Measurements from ENCODE around the gene FOSB.

FOSB gene

GRCh38 chr19:45471111-45471930 is 3.5 kb downstream of the FOSB start:
- Histone ChIP-seq H3K36me3 (no peaks in the 10 kb centered on the region), H4K20me1 (peaks cover 0 to 36% (median 11%) of the 10 kb centered on the region in 11 experiments; a peak in 15 of 22 replicates), H3K9me3 (replicated peaks in 1 of 11) (no peaks in the 10 kb centered on the region), H3K4me1 (peaks cover 27 to 63% (median 57%) of the 10 kb centered on the region in 10 experiments), H3K27me3 (peaks cover 52 to 68% (median 60%) of the 10 kb centered on the region in 11 experiments), H3K27ac (0 out of 22 replicates have a peak overlapping the region, but pooled peaks of 1 of the 11 experiments have one; percentile 81), H3K9ac (peak overlapping the region in 1 of 11 experiments; percentile 94; a peak in 1 of 22 replicates), H3K4me2 (peak overlapping the region; percentile 98 to 100 (median 100); a peak in 19 of 22 replicates), H3K4me3 (no peak overlapping the region)
- no peak for TF ChIP-seq Cebpa-rat (IDR thresholded peaks at IDR 0.05)

DNA sequence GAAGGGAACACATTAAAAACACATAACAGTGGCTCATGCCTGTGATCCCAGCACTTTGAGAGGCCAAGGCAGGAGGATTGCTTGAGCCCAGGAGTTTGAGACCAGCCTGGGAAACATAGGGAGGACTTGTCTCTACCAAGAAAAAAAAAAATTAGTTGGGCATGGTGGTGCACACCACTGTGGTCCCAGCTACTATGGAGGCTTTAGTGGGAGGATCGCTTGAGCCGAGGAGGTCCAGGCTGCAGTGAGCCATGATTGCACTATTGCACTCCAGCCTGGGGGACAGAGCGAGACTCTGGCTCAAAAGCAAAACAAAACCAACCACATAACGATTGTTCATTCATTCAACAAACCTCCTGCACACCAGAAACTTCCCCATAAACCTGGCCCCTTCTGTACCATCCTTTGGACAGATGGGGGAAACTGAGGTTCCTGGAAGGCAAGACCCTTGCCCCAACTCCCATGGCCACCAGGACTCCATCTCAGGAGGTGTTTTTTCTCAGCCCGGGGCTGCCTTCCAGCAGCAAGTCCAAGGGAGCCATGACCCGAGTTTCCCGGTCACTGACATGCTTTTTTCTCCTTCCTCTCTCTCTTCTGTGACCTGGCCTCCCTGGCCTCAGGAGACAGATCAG is 4.3 kb downstream of the FOSB start:
- Histone ChIP-seq H3K27me3 (peaks cover 52 to 70% (median 62%) of the 10 kb centered on the region in 11 experiments), H3K9ac (no peak overlapping the region; a peak in 1 of 22 replicates), H3K36me3 (no peaks in the 10 kb centered on the region), H3K4me3 (peak overlapping the region in 1 of 10 experiments; percentile 46; a peak in 1 of 20 replicates), H3K27ac (no peak overlapping the region), H3K9me3 (replicated peaks in 1 of 11) (no peaks in the 10 kb centered on the region), H4K20me1 (peaks cover 0 to 36% (median 11%) of the 10 kb centered on the region in 11 experiments; a peak in 15 of 22 replicates), H3K4me1 (peaks cover 27 to 66% (median 58%) of the 10 kb centered on the region in 10 experiments), H3K4me2 (peak overlapping the region; percentile 2 to 100 (median 44); a peak in 18 of 22 replicates)
- no peak for TF ChIP-seq Cebpa-rat (IDR thresholded peaks at IDR 0.05)

GRCh38 chr19:45472563-45473366 is 5.0 kb downstream of the FOSB start:
- Histone ChIP-seq H3K27ac (no peak overlapping the region), H3K9me3 (replicated peaks in 1 of 11) (no peaks in the 10 kb centered on the region), H3K4me3 (peak overlapping the region in 1 of 10 experiments; percentile 46; a peak in 1 of 20 replicates), H3K4me2 (peak overlapping the region in 10 of 11 experiments; percentile 2 to 65 (median 37); a peak in 17 of 22 replicates), H3K4me1 (peaks cover 29 to 69% (median 61%) of the 10 kb centered on the region in 10 experiments), H4K20me1 (peaks cover 0 to 36% (median 11%) of the 10 kb centered on the region in 11 experiments; a peak in 15 of 22 replicates), H3K36me3 (no peaks in the 10 kb centered on the region), H3K9ac (peak overlapping the region in 1 of 11 experiments; percentile 4; a peak in 1 of 22 replicates), H3K27me3 (peaks cover 52 to 70% (median 62%) of the 10 kb centered on the region in 11 experiments)
- no peak for TF ChIP-seq Cebpa-rat (IDR thresholded peaks at IDR 0.05)

GRCh38 chr19:45473367-45473681 is 5.5 kb downstream of the FOSB start:
- Histone ChIP-seq H3K27me3 (peaks cover 52 to 67% (median 62%) of the 10 kb centered on the region in 11 experiments), H3K27ac (no peak overlapping the region), H3K36me3 (no peaks in the 10 kb centered on the region), H3K9me3 (replicated peaks in 1 of 11) (no peaks in the 10 kb centered on the region), H4K20me1 (peaks cover 0 to 32% (median 8%) of the 10 kb centered on the region in 11 experiments; a peak in 15 of 22 replicates), H3K4me3 (no peak overlapping the region), H3K9ac (no peak overlapping the region), H3K4me2 (no peak overlapping the region), H3K4me1 (peaks cover 30 to 70% (median 62%) of the 10 kb centered on the region in 10 experiments)
- TF ChIP-seq Cebpa-rat (IDR thresholded peaks at IDR 0.05), result no peak

- Histone ChIP-seq H3K4me3 (no peak overlapping the region), H3K27ac (no peak overlapping the region), H3K4me2 (no peak overlapping the region), H3K27me3 (peaks cover 52 to 63% (median 62%) of the 10 kb centered on the region in 11 experiments), H3K4me1 (peaks cover 30 to 67% (median 59%) of the 10 kb centered on the region in 10 experiments), H3K9me3 (replicated peaks in 1 of 11) (no peaks in the 10 kb centered on the region), H3K36me3 (no peaks in the 10 kb centered on the region), H3K9ac (0 out of 22 replicates have a peak overlapping the region, but pooled peaks of 1 of the 11 experiments have one; percentile 10), H4K20me1 (peaks cover 0 to 26% (median 4%) of the 10 kb centered on the region in 11 experiments; a peak in 11 of 22 replicates)
- no peak for TF ChIP-seq Cebpa-rat (IDR thresholded peaks at IDR 0.05)
These were observed 6.1 kb downstream of the FOSB start for GRCh38 chr19:45473682-45474605.

DNA sequence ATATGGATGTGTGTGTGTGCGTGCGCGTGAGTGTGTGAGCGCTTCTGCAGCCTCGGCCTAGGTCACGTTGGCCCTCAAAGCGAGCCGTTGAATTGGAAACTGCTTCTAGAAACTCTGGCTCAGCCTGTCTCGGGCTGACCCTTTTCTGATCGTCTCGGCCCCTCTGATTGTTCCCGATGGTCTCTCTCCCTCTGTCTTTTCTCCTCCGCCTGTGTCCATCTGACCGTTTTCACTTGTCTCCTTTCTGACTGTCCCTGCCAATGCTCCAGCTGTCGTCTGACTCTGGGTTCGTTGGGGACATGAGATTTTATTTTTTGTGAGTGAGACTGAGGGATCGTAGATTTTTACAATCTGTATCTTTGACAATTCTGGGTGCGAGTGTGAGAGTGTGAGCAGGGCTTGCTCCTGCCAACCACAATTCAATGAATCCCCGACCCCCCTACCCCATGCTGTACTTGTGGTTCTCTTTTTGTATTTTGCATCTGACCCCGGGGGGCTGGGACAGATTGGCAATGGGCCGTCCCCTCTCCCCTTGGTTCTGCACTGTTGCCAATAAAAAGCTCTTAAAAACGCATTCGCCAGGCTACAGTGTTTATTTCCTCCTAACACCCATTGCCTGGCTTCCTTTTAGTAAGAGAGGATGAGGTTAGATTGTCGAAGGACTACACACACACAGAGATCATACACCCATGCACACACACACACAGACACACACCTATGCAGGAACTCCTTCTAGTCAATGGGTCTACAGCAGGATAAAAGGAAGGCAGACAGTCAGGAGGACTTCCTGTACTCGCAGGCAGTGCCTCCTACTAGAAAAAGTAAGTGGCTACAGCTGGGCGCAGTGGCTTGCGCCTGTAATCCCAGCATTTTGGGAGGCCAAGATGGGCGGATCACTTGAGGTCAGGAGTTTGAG is 7.1 kb downstream of the FOSB start:
- Histone ChIP-seq H3K9ac (no peak overlapping the region), H3K27me3 (peaks cover 52 to 63% (median 62%) of the 10 kb centered on the region in 11 experiments), H3K4me3 (no peak overlapping the region), H3K4me1 (peaks cover 28 to 62% (median 54%) of the 10 kb centered on the region in 10 experiments), H3K9me3 (replicated peaks in 1 of 11) (no peaks in the 10 kb centered on the region), H4K20me1 (peaks cover 0 to 23% (median 4%) of the 10 kb centered on the region in 11 experiments; a peak in 11 of 22 replicates), H3K36me3 (no peaks in the 10 kb centered on the region), H3K27ac (no peak overlapping the region), H3K4me2 (peak overlapping the region in 4 of 11 experiments; percentile 3 to 38 (median 20); a peak in 2 of 22 replicates)
- TF ChIP-seq Cebpa-rat (IDR thresholded peaks at IDR 0.05), result no peak

All from BLaER1 treated with 17β-estradiol and CSF1 and Interleukin-3, amounts not matched to agents 10 nM and 100 nM (cell line).